Ovary (tissue), 9 donors: ENCODE results near the gene STK39. TPM values are rescaled to one million over a fixed set of nuclear protein-coding genes. Genes with fewer than 3 reads are reported as not detected.
"Not testable (repeated sequence)": the region's sequence is repeated elsewhere in the genome, so short reads cannot be mapped to it uniquely, and the experiment has no call there.

ENCODE experiments used
- DNase-seq, 5 donors: peaks; one replicate each; pipeline ENCODE4 v3.0.0-alpha.2; 2019 to 2020
- H3K27ac ChIP-seq, 2 donors: fragments of 200-600 bp; one replicate each; pipeline versions ENCODE4 v1.5.1 to v1.8.0; 2019 to 2022
- H3K27me3 ChIP-seq: fragments of 200-600 bp; one replicate; pipeline ENCODE4 v1.8.0; 2022
- H3K36me3 ChIP-seq: fragments of 200-600 bp; sonication (generic); one replicate; pipeline ENCODE4 v1.5.1; 2019
- H3K4me1 ChIP-seq: one replicate; pipeline ENCODE4 v1.8.1; 2013; ENCODE audit warnings: mild to moderate bottlenecking, moderate library complexity; ENCODE audit not compliant: insufficient read depth
- H3K4me3 ChIP-seq: fragments of 200-600 bp; sonication (generic); one replicate; pipeline ENCODE4 v1.5.1; 2017
- H3K9me3 ChIP-seq, 2 donors: fragments of 200-600 bp in 1 of 2; sonication (generic) in 1 of 2; one replicate each; pipeline versions ENCODE4 v1.5.1 to v1.8.1; 2013 to 2019; ENCODE audit warnings: mild to moderate bottlenecking in 1 of 2, moderate library complexity in 1 of 2
- EP300 ChIP-seq: sonication (generic); formaldehyde crosslinking; IDR thresholded peaks from one replicate; pipeline ENCODE4 v1.6.1; 2017; ENCODE audit warnings: antibody characterized with exemption
- POLR2A ChIP-seq: fragments of 450-650 bp; IDR thresholded peaks from one replicate; pipeline ENCODE4 v1.6.1; 2017; ENCODE audit warnings: antibody characterized with exemption, mild to moderate bottlenecking, moderate library complexity
- WGBS, 3 donors: extraction: QIAGEN DNeasy Blood & Tissue Kit in 1 of 3; methylation state at CpG; one replicate each; pipeline versions ENCODE4 v1.1.5 to v1.1.7; 2013 to 2017; 5-methylcytosine and 5-hydroxymethylcytosine counted together
- intact Hi-C, 4 donors: fragments of 100-400 bp; cut with DNase I; formaldehyde crosslinking; loops; one replicate each; pipeline versions ENCODE4 v1.11.0 to v1.15.1; 2022 to 2023
- polyA plus RNA-seq, 2 donors: library from polyadenylated mRNA; stranded (reverse); fragments of 200-250 nt in 1 of 2; fragments of 350-450 nt in 1 of 2; fragmentation: Illumina TruSeq in 1 of 2; extraction: RNeasy Lipid Tissue Mini Kit (QIAGEN cat#74804) in 1 of 2; gene quantifications; one replicate each; pipeline ENCODE4 v1.2.3, GENCODE V29; 2013 to 2014
- total RNA-seq, 7 donors: library from RNA; depleted of rRNA in 2 of 7; stranded (reverse); fragments of >200 nt in 2 of 7; fragmentation: NEBNext Ultra II Directional in 3 of 7; extraction: Animal tissue kit (Norgen Biotek cat#: 25700) in 3 of 7; gene quantifications; one replicate each; pipeline versions ENCODE4 v1.1.0 to v1.2.4, GENCODE V29; 2016 to 2023
- TF ChIP-seq, protein P1 (sequence below), 3 donors: fragments of 450-650 bp in 2 of 3; fragments of 200-600 bp in 1 of 3; IDR thresholded peaks; one replicate each; pipeline versions ENCODE4 v1.5.1 to v1.8.0; 2016 to 2022; ENCODE audit warnings: antibody characterized with exemption in 3 of 3, mild to moderate bottlenecking in 1 of 3
- donor health status: DM: no; HTN: no; CAD: no; lungs with moderate emphysema.
- donor health status: DM: no; HTN: no; CAD: no.
- donor health status: Bipolar disorder and iron deficiency.
- donor health status: DM: yes; HTN: yes; CAD: no.
- donor health status: DM: no; HTN: no; CAD: no.
- donor health status: DM: yes; HTN: yes; CAD: no.

Gene STK39
- total and polyA plus RNA-seq, 9 donors, result 5.9 to 14.1 (median 10.6) TPM

- H3K27ac ChIP-seq, result no peak overlapping the region
- H3K36me3 ChIP-seq, result no peaks in the 10 kb centered on the region
- WGBS, 3 donors, result 78 to 82% (median 79%) methylated on average over 4 of the region's 4 CpGs
- H3K4me1 ChIP-seq, result no peaks in the 10 kb centered on the region
- no peaks in the 10 kb centered on the region for H3K9me3 ChIP-seq
- intact Hi-C loops, result no loop called here
- H3K4me3 ChIP-seq, result no peak overlapping the region
- no peaks in the 10 kb centered on the region for H3K27me3 ChIP-seq
- DNase-seq, result no peak
- no peak for TF ChIP-seq EP300
- TF ChIP-seq, protein P1, sequence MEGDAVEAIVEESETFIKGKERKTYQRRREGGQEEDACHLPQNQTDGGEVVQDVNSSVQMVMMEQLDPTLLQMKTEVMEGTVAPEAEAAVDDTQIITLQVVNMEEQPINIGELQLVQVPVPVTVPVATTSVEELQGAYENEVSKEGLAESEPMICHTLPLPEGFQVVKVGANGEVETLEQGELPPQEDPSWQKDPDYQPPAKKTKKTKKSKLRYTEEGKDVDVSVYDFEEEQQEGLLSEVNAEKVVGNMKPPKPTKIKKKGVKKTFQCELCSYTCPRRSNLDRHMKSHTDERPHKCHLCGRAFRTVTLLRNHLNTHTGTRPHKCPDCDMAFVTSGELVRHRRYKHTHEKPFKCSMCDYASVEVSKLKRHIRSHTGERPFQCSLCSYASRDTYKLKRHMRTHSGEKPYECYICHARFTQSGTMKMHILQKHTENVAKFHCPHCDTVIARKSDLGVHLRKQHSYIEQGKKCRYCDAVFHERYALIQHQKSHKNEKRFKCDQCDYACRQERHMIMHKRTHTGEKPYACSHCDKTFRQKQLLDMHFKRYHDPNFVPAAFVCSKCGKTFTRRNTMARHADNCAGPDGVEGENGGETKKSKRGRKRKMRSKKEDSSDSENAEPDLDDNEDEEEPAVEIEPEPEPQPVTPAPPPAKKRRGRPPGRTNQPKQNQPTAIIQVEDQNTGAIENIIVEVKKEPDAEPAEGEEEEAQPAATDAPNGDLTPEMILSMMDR (IDR thresholded peaks at IDR 0.05), result no peak
- TF ChIP-seq POLR2A, result no peak
Measured at GRCh38 chr2:168127371-168127770, 120.0 kb downstream of the STK39 start.

GRCh38 chr2:168122210-168122609 lies 125.2 kb downstream of the STK39 start:
- intact Hi-C loops, H3K27me3 ChIP-seq, H3K9me3 ChIP-seq, H3K4me3 ChIP-seq, H3K27ac ChIP-seq, DNase-seq, H3K4me1 ChIP-seq, H3K36me3 ChIP-seq: not testable (repeated sequence)
- WGBS, 3 donors, result 97 to 98% (median 97%) methylated on average over 1 of the region's 1 CpG

- Histone ChIP-seq H3K4me1 (no peaks in the 10 kb centered on the region), H3K27me3 (no peaks in the 10 kb centered on the region), H3K27ac (no peak overlapping the region), H3K9me3 (no peaks in the 10 kb centered on the region), H3K36me3 (no peaks in the 10 kb centered on the region), H3K4me3 (no peak overlapping the region)
- WGBS, 3 donors, result 93 to 96% (median 94%) methylated on average over 3 of the region's 3 CpGs
- TF ChIP-seq POLR2A (no peak), EP300 (no peak)
- TF ChIP-seq, protein P1 (IDR thresholded peaks at IDR 0.05), result no peak
- DNase-seq, result no peak
- intact Hi-C loops, result no loop called here
Measured at GRCh38 chr2:168120730-168121129, 126.7 kb downstream of the STK39 start.

DNA sequence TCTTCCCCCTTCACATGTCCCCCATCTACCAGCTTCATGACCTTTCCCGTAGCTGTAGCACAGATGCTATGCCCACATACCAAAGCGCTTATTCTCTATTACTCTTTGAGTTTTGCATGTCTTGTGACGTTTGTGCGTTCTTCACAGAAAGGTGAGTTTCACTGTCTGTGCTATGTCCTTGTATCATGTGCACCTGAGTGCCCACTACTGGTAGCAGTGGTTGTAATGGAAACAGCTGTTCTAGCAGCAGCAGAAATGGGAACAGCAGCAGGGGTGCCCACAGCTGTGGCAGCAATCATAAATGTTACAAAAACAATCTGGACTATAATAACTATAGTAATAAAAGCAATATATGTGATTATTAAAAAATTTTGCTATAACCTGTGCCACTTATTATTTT lies 127.1 kb downstream of the STK39 start:
- Histone ChIP-seq H3K36me3 (no peaks in the 10 kb centered on the region), H3K27ac (no peak overlapping the region), H3K9me3 (no peaks in the 10 kb centered on the region), H3K27me3 (no peaks in the 10 kb centered on the region), H3K4me3 (no peak overlapping the region), H3K4me1 (no peaks in the 10 kb centered on the region)
- TF ChIP-seq EP300 (no peak), POLR2A (no peak)
- TF ChIP-seq, protein P1 (IDR thresholded peaks at IDR 0.05), result no peak
- WGBS, 3 donors, result 94 to 96% (median 96%) methylated on average over 4 of the region's 4 CpGs
- DNase-seq, result no peak
- intact Hi-C loops, result no loop called here

GRCh38 chr2:168119515-168120141 lies 127.8 kb downstream of the STK39 start:
- intact Hi-C loops, result loop anchor here in 1 of 4 donors (10.0 kb wide), 1 partner anchor 1585 kb away; no protein-coding TSS in a partner anchor
- Histone ChIP-seq H3K4me3 (no peak overlapping the region), H3K27ac (no peak overlapping the region), H3K27me3 (no peaks in the 10 kb centered on the region), H3K4me1 (peaks cover 3% of the 10 kb centered on the region), H3K36me3 (no peaks in the 10 kb centered on the region), H3K9me3 (no peaks in the 10 kb centered on the region)
- TF ChIP-seq EP300 (no peak), POLR2A (no peak)
- TF ChIP-seq, protein P1 (IDR thresholded peaks at IDR 0.05), result peak in 1 of 3 donors; percentile 11
- WGBS, 3 donors, result 34 to 45% (median 40%) methylated on average over 4 of the region's 4 CpGs
- DNase-seq, result no peak
